ENCODE data around the gene TRDN.

Gene TRDN

GRCh38 chr6:123393331-123393730 lies 243.4 kb downstream of the TRDN start:
- H3K9ac ChIP-seq (ENCODE audit: low read depth, low read length, poor library complexity, severe bottlenecking), result no peak overlapping the region
- no peaks in the 10 kb centered on the region for H3K4me1 ChIP-seq (ENCODE audit: insufficient read depth, low read length, poor library complexity, severe bottlenecking)
- H3K9me2 ChIP-seq (replicated peaks; ENCODE audit: low read depth, low read length), result no peaks in the 10 kb centered on the region
- no peaks in the 10 kb centered on the region for H3K27me3 ChIP-seq (ENCODE audit: insufficient read depth, low read length, poor library complexity, severe bottlenecking)
- H3K4me3 ChIP-seq (ENCODE audit: low read length, poor library complexity, severe bottlenecking), result no peak overlapping the region
- no peaks in the 10 kb centered on the region for H4K20me1 ChIP-seq (ENCODE audit: insufficient read depth, low read length, poor library complexity, severe bottlenecking)
- no peak overlapping the region for H2AFZ ChIP-seq (ENCODE audit: low read length)
- TF ChIP-seq CTCF (conservative IDR thresholded peaks at IDR 0.05; ENCODE audit: low read length) (peak; percentile 72), EZH2phosphoT487 (IDR thresholded peaks at IDR 0.05; ENCODE audit: borderline replicate concordance) (no peak)
- H3K79me2 ChIP-seq (ENCODE audit: insufficient read depth, low read length), result no peaks in the 10 kb centered on the region
- no peaks in the 10 kb centered on the region for H3F3A ChIP-seq (ENCODE audit: low read depth)
- H3K4me2 ChIP-seq (ENCODE audit: low read depth, low read length, poor library complexity, severe bottlenecking), result no peak overlapping the region
- H3K36me3 ChIP-seq (ENCODE audit: insufficient read depth, low read length), result no peaks in the 10 kb centered on the region
- no peaks in the 10 kb centered on the region for H3K9me3 ChIP-seq (ENCODE audit: insufficient read depth, low read depth, low read length)

- Histone ChIP-seq H3K79me2 (ENCODE audit: insufficient read depth, low read length) (no peaks in the 10 kb centered on the region), H3K9ac (ENCODE audit: low read depth, low read length, poor library complexity, severe bottlenecking) (no peak overlapping the region), H4K20me1 (ENCODE audit: insufficient read depth, low read length, poor library complexity, severe bottlenecking) (no peaks in the 10 kb centered on the region)
These were observed 253.0 kb downstream of the TRDN start for GRCh38 chr6:123383718-123384117.

GRCh38 chr6:123380257-123380656 lies 256.5 kb downstream of the TRDN start:
- Histone ChIP-seq H3K79me2 (ENCODE audit: insufficient read depth, low read length) (no peaks in the 10 kb centered on the region), H3K9ac (ENCODE audit: low read depth, low read length, poor library complexity, severe bottlenecking) (no peak overlapping the region), H3K36me3 (ENCODE audit: insufficient read depth, low read length) (no peaks in the 10 kb centered on the region), H4K20me1 (ENCODE audit: insufficient read depth, low read length, poor library complexity, severe bottlenecking) (no peaks in the 10 kb centered on the region), H3F3A (ENCODE audit: low read depth) (no peaks in the 10 kb centered on the region), H2AFZ (ENCODE audit: low read length) (0 out of 2 replicates have a peak overlapping the region, but pooled peaks have one; percentile 16), H3K4me1 (ENCODE audit: insufficient read depth, low read length, poor library complexity, severe bottlenecking) (no peaks in the 10 kb centered on the region), H3K9me3 (ENCODE audit: insufficient read depth, low read depth, low read length) (no peaks in the 10 kb centered on the region), H3K9me2 (replicated peaks; ENCODE audit: low read depth, low read length) (no peaks in the 10 kb centered on the region), H3K27me3 (ENCODE audit: insufficient read depth, low read length, poor library complexity, severe bottlenecking) (no peaks in the 10 kb centered on the region), H3K4me2 (ENCODE audit: low read depth, low read length, poor library complexity, severe bottlenecking) (no peak overlapping the region), H3K4me3 (ENCODE audit: low read length, poor library complexity, severe bottlenecking) (no peak overlapping the region)
- no peak for TF ChIP-seq EZH2phosphoT487 (IDR thresholded peaks at IDR 0.05; ENCODE audit: borderline replicate concordance)
- TF ChIP-seq CTCF (conservative IDR thresholded peaks at IDR 0.05; ENCODE audit: low read length), result peak; percentile 69

More at GRCh38 chr6:123383718-123384117, 253.0 kb downstream of the TRDN start:
- Histone ChIP-seq H3K4me3 (ENCODE audit: low read length, poor library complexity, severe bottlenecking) (no peak overlapping the region), H3K9me2 (replicated peaks; ENCODE audit: low read depth, low read length) (no peaks in the 10 kb centered on the region), H3K36me3 (ENCODE audit: insufficient read depth, low read length) (no peaks in the 10 kb centered on the region), H2AFZ (ENCODE audit: low read length) (no peak overlapping the region), H3K9me3 (ENCODE audit: insufficient read depth, low read depth, low read length) (no peaks in the 10 kb centered on the region), H3K4me1 (ENCODE audit: insufficient read depth, low read length, poor library complexity, severe bottlenecking) (no peaks in the 10 kb centered on the region), H3K4me2 (ENCODE audit: low read depth, low read length, poor library complexity, severe bottlenecking) (no peak overlapping the region), H3F3A (ENCODE audit: low read depth) (no peaks in the 10 kb centered on the region), H3K27me3 (ENCODE audit: insufficient read depth, low read length, poor library complexity, severe bottlenecking) (no peaks in the 10 kb centered on the region)
- no peak for TF ChIP-seq EZH2phosphoT487 (IDR thresholded peaks at IDR 0.05; ENCODE audit: borderline replicate concordance)
- no peak for TF ChIP-seq CTCF (conservative IDR thresholded peaks at IDR 0.05; ENCODE audit: low read length)
